IPS-18c (cell line): Measurements from ENCODE around the gene LRRC8A.
"Not testable (repeated sequence)": the region's sequence is repeated elsewhere in the genome, so short reads cannot be mapped to it uniquely, and the experiment has no call there.

Source experiments
- H3K4me3 ChIP-seq: 2 replicates; pipeline ENCODE4 v1.7.0; 2013; ENCODE audit warnings: low read depth, mild to moderate bottlenecking, low read length, moderate library complexity; ENCODE audit not compliant: insufficient read depth
- H3K9me3 ChIP-seq: one replicate; pipeline ENCODE4 v1.6.1; 2013; ENCODE audit warnings: mild to moderate bottlenecking, low read length, moderate library complexity; ENCODE audit not compliant: control insufficient read depth, insufficient read depth

The LRRC8A gene

GRCh38 chr9:128860937-128861336 is 21.0 kb upstream of the LRRC8A start:
- H3K4me3 ChIP-seq: no peak overlapping the region

DNA sequence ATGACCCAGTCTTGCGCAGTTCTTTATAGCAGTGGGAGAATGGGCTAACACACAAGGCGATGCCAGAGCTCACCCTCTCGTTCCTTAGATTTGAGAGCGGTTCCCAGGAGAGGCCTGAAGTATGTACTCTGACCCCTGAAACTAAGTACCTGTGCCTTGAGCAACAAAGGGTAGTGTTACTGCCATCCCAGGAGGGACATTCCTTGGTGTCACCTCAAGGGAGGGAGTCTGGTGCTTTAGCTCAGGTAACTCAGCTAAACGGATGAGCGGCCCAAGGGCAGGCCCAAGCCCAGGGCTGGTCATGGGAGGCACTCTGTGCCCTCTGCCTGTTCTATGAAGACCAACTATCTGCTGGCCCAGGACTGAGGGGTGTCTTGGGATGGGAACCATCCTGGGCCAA is 20.4 kb upstream of the LRRC8A start:
- Histone ChIP-seq H3K9me3 (no peaks in the 10 kb centered on the region), H3K4me3 (no peak overlapping the region)

More at GRCh38 chr9:128860937-128861336, 21.0 kb upstream of the LRRC8A start:
- H3K9me3 ChIP-seq: no peaks in the 10 kb centered on the region

- H3K9me3 ChIP-seq: no peaks in the 10 kb centered on the region
- no peak overlapping the region for H3K4me3 ChIP-seq
Measured at GRCh38 chr9:128862401-128862851, 19.5 kb upstream of the LRRC8A start.

DNA sequence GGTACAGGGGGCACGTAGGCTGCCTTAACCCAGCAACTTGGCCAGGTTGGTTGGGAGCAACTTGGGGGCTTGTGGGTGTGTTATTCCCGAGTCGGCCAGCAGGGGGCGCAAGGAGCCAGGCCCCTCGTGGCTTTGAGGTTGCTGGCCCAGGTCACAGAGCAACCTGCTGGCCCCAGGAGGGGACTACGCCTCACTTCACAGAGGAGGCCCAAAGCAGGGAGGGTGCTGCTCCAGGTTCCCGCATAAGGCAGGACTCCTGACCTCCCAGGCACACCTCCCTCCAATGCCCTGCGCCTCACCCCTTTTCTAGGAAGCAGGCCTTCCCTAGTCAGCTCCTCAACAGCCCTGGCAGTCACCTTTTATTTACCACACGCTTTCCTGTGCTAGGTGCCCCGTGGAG is 18.3 kb upstream of the LRRC8A start:
- Histone ChIP-seq H3K9me3 (no peaks in the 10 kb centered on the region), H3K4me3 (no peak overlapping the region)

GRCh38 chr9:128870128-128870940 is 11.6 kb upstream of the LRRC8A start:
- Histone ChIP-seq H3K4me3 (no peak overlapping the region), H3K9me3 (no peaks in the 10 kb centered on the region)

- not testable (repeated sequence) for H3K4me3 ChIP-seq, H3K9me3 ChIP-seq
Measured at GRCh38 chr9:128870941-128871265, 11.0 kb upstream of the LRRC8A start.

DNA sequence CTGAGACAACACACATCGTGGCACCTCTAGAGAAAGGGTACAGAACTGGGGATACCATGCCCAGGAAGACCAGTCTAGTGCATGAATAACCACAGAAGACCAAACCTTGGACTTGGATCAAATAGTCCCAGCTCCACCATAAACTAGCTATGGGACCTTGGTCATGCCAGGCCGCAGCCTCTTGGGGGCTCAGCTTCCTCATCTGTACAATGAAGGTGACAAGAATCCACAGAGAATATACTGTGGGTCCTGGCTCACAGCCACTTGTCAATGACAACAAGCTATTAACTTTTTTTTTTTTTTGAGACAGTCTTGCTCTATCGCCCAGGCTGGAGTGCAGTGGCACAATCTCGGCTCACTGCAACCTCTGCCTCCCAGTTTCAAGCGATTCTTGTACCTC is 4.1 kb upstream of the LRRC8A start:
- no peaks in the 10 kb centered on the region for H3K9me3 ChIP-seq

GRCh38 chr9:128882677-128883603 is 1.0 kb downstream of the LRRC8A start:
- Histone ChIP-seq H3K9me3 (peaks cover 2% of the 10 kb centered on the region), H3K4me3 (peak overlapping the region; percentile 71)

More for the DNA sequence above, 4.1 kb upstream of the LRRC8A start:
- H3K4me3 ChIP-seq: no peak overlapping the region

- no peak overlapping the region for H3K4me3 ChIP-seq
- peaks cover 2% of the 10 kb centered on the region for H3K9me3 ChIP-seq
Measured at GRCh38 chr9:128884164-128884563, 2.2 kb downstream of the LRRC8A start.

DNA sequence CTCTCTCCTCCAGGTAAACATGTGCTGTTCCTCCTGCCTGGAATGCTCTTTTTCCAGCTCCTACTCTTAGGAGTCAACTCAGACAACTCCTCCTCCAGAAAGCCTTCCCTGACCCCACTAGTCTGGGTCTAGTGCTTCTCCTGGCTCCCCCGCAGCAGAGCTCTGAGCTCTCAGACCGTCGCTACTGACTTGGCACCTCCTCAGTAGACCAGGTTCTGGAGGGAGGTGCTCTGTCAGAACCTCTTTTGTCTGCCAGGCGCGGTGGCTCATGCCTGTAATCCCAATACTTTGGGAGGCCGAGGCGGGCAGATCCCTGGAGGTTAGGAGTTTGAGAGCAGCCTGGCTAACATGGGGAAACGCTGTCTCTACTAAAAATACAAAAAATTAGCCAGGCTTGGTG is 3.4 kb downstream of the LRRC8A start:
- Histone ChIP-seq H3K4me3 (no peak overlapping the region), H3K9me3 (peaks cover 2% of the 10 kb centered on the region)

GRCh38 chr9:128885798-128886197 is 3.9 kb downstream of the LRRC8A start:
- Histone ChIP-seq H3K9me3 (peaks cover 2% of the 10 kb centered on the region), H3K4me3 (no peak overlapping the region)

DNA sequence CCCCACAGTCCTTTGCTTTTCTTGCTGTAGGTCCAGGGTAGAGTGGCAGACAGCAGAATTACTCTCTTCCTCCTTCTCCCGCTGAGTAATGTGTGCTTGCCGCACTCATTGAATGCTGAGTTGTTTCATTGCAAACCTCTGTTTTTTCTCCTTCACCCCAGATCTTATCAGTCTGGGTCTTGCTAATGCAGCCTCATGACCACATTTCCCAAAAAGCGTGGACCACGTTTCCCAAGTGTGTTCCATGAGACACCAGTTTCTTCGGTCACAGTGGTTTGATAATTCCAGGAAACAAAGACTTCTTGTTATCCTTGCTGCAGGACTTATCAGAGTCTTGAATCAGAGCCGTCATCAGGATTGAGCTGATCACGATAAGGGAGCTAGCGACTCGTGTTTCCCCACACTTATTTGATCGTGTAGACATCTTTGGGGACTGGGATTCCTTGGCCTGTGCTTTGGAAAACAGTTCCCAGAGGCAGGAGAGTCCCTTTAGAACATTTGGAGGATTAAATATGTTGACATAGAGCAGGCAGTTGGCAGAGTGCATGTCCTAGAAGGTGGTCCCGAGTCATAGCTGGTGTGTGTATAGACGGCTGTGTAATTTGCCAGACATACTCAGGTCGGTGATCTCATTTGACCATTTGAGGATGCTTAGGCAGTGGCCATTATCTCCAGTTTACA is 4.4 kb downstream of the LRRC8A start:
- H3K4me3 ChIP-seq: no peak overlapping the region
- peaks cover 2% of the 10 kb centered on the region for H3K9me3 ChIP-seq

DNA sequence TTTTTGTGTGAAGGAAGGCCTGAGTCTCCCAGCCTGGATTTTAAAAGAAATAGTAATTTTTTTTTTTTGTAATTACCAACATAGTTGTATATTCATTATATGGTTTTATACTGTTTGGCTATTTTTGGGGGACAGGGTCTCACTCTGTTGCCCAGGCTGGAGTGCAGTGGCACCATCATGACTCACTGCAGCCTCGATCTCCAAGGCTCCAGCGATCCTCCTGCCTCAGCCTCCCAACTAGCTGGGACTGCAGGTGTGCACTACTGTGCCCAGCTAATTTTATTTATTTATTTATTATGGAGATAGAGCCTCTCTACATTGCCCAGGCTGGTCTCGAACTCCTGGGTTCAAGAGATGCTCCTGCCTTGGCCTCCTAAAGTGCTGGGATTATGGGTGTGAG is 5.1 kb downstream of the LRRC8A start:
- no peak overlapping the region for H3K4me3 ChIP-seq
- H3K9me3 ChIP-seq: peaks cover 2% of the 10 kb centered on the region

- Histone ChIP-seq H3K9me3 (peaks cover 2% of the 10 kb centered on the region), H3K4me3 (no peak overlapping the region)
Measured at GRCh38 chr9:128887914-128888350, 6.0 kb downstream of the LRRC8A start.

DNA sequence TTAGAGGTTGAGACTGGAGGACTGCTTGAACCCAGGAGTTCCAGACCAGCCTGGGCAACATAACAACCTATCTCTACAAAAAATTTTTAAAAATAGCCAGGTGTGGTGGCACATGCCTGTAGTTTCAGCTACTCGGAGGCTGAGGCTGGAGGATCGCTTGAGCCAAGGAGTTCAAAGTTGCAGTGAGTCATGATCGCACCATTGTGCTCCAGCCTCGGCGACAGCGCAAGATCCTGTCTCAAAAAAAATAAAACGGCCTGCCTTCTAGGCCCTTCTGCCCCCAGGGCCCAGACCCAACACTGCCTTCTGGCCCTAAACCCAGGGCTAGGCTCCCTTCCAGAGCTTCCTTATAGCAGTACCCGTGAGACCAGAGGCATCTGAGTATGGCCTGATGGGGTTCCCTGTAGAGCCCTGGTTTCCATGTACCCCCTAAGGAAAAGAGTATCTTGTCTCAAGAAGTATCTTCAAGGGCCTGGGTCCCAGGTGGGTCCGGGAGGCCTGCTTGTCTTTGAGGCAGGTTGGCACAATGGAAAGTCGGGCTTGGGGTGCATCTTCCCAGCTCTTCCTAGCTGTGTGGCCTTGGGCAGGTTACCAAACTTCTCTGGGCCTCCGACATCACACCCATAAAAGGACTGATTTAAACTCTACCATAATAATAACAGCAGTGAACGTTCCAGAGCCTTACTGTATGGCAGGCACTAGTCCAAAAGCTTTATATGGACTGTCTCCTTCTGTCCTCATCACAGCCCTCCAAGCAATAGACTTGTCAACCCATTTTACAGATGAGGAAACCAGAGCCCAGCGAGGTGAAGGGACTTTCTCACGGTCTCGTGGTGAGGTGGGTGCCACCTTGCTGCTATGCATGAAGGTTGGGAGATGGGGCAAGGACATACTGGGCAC is 9.6 kb downstream of the LRRC8A start:
- Histone ChIP-seq H3K9me3 (no peaks in the 10 kb centered on the region), H3K4me3 (no peak overlapping the region)

DNA sequence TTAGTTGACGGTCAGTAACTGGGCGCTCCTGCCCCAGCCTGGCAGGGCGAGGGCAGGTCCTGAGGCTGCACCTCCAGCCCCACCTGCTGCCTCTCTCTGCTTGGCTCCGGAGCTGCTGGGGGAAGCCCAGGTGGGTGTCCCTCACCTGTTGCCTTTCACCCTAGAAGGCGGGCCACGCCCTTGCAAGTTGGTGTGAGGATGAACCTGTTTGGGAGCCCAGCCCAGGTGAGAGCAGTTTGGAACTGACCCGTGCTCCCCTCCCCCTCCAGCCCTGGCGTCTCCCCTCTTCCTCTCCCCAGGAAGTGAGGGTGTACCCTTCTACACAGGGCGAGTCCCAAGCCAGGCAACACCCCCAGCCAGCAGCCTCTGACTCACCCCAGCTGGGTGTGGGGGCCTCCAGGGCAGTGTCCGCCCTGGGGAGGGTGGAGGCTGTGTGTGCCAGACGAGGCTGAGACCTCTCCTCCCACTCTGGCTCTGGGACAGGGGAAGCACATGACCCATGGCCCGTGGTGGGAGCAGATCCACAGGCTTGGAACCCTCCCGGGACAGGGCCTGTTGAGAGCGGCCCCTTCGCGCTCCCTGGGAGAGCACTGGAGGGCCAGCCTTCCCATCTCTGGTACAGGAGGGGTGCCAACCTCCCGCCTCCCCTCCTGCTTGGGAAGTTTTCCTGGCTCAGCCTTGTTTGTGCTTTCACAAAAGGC is 10.4 kb downstream of the LRRC8A start:
- no peaks in the 10 kb centered on the region for H3K9me3 ChIP-seq

More for the DNA sequence above, 10.4 kb downstream of the LRRC8A start:
- H3K4me3 ChIP-seq: no peak overlapping the region
